MM.1S (cell line): ENCODE data around the gene GPR153.

ENCODE experiments used
- CTCF ChIP-seq: fragments of 300-600 bp; sonication (generic); IDR thresholded peaks from 2 replicates; pipeline ENCODE4 v1.5.1; 2016; ENCODE audit warnings: antibody characterized with exemption, low read length, mixed read lengths
- EZH2 ChIP-seq: fragments of 300-600 bp; sonication (generic); optimal IDR thresholded peaks from 2 replicates; pipeline ENCODE3; 2017; ENCODE audit warnings: low read depth, mild to moderate bottlenecking, antibody characterized with exemption, low read length, mixed read lengths
- EZH2phosphoT487 ChIP-seq: fragments of 300-600 bp; sonication (generic); IDR thresholded peaks from 2 replicates; pipeline ENCODE4 v1.6.1; 2018; ENCODE audit warnings: antibody characterized with exemption, low read length

- TF ChIP-seq CTCF: no peak
- TF ChIP-seq EZH2: no peak
- no peak for TF ChIP-seq EZH2phosphoT487
Observed at GRCh38 chr1:6206520-6206855, 54.4 kb downstream of the GPR153 start.
